ENCODE measurements around the gene DBNDD1. TPM values are rescaled to one million over a fixed set of nuclear protein-coding genes. Genes with fewer than 3 reads are reported as not detected.
A peak's percentile ranks its signal among the peaks of the same experiment; 100 is the strongest.

The DBNDD1 gene
- total RNA-seq, 4 donors from 2014 or later: 2.1 to 14.3 (median 5.1) TPM

GRCh38 chr16:90048347-90048722, 29.1 kb upstream of the DBNDD1 start:
- peak overlapping the region in 3 of 4 donors; percentile 27 to 43 (median 36) for H3K27ac ChIP-seq (replicated peaks in 1 of 4)
- no peak for TF ChIP-seq POLR2AphosphoS5 (IDR thresholded peaks at IDR 0.05)
- TF ChIP-seq EP300 (IDR thresholded peaks at IDR 0.05): no peak
- no peak for TF ChIP-seq CTCF (IDR thresholded peaks at IDR 0.05)
- no peak for TF ChIP-seq POLR2A (IDR thresholded peaks at IDR 0.05; ENCODE audit: low read depth)
- no peak for DNase-seq (ENCODE audit: extremely low spot score)
- H3K9me3 ChIP-seq: no peaks in the 10 kb centered on the region
- intact Hi-C loops (cut with DNase I): no loop called here
- peaks cover 0 to 26% (median 4%) of the 10 kb centered on the region in 4 donors for H3K27me3 ChIP-seq
- peak overlapping the region in 2 of 4 donors; percentile 30 to 53 for H3K4me3 ChIP-seq
- 68% methylated on average over 12 of the region's 12 CpGs for WGBS
- H3K36me3 ChIP-seq: peaks cover 0 to 5% (median 3%) of the 10 kb centered on the region in 4 donors
- H3K4me1 ChIP-seq: peaks cover 10 to 24% (median 22%) of the 10 kb centered on the region in 4 donors

GRCh38 chr16:90047714-90048346, 28.6 kb upstream of the DBNDD1 start:
- DNase-seq (ENCODE audit: extremely low spot score): no peak
- peaks cover 0 to 26% (median 4%) of the 10 kb centered on the region in 4 donors for H3K27me3 ChIP-seq
- H3K4me1 ChIP-seq: peaks cover 10 to 24% (median 22%) of the 10 kb centered on the region in 4 donors
- H3K36me3 ChIP-seq: peaks cover 0 to 10% (median 8%) of the 10 kb centered on the region in 4 donors
- intact Hi-C loops (cut with DNase I): no loop called here
- peak overlapping the region in 3 of 4 donors; percentile 36 to 63 (median 48) for H3K27ac ChIP-seq (replicated peaks in 1 of 4)
- WGBS: 82% methylated on average over 7 of the region's 59 CpGs
- TF ChIP-seq CTCF (IDR thresholded peaks at IDR 0.05) (no peak), POLR2A (IDR thresholded peaks at IDR 0.05; ENCODE audit: low read depth) (no peak), EP300 (IDR thresholded peaks at IDR 0.05) (no peak), POLR2AphosphoS5 (IDR thresholded peaks at IDR 0.05) (no peak)
- no peaks in the 10 kb centered on the region for H3K9me3 ChIP-seq
- H3K4me3 ChIP-seq: peak overlapping the region; percentile 53 to 62 (median 56)

- H3K27ac ChIP-seq (replicated peaks in 1 of 4): peak overlapping the region in 3 of 4 donors; percentile 30 to 63 (median 48)
Measured at GRCh38 chr16:90046971-90047713, 27.9 kb upstream of the DBNDD1 start.

More at GRCh38 chr16:90046971-90047713, 27.9 kb upstream of the DBNDD1 start:
- Histone ChIP-seq H3K4me1 (peaks cover 10 to 24% (median 22%) of the 10 kb centered on the region in 4 donors), H3K9me3 (no peaks in the 10 kb centered on the region), H3K27me3 (peaks cover 0 to 26% (median 4%) of the 10 kb centered on the region in 4 donors), H3K36me3 (peaks cover 0 to 17% (median 12%) of the 10 kb centered on the region in 4 donors), H3K4me3 (peak overlapping the region; percentile 53 to 62 (median 56))
- no peak for TF ChIP-seq POLR2A (IDR thresholded peaks at IDR 0.05; ENCODE audit: low read depth)
- no peak for TF ChIP-seq EP300 (IDR thresholded peaks at IDR 0.05)
- no peak for TF ChIP-seq CTCF (IDR thresholded peaks at IDR 0.05)
- peak; percentile 34 to 45 for TF ChIP-seq POLR2AphosphoS5 (IDR thresholded peaks at IDR 0.05)
- no peak for DNase-seq (ENCODE audit: extremely low spot score)
- WGBS: 2% methylated on average over 7 of the region's 40 CpGs
- intact Hi-C loops (cut with DNase I): no loop called here
